OCI-LY7 (cell line): Measurements from ENCODE around the gene CEP68. TPM values are rescaled to one million over a fixed set of nuclear protein-coding genes. Genes with fewer than 3 reads are reported as not detected.
A peak's percentile ranks its signal among the peaks of the same experiment; 100 is the strongest.

Experiments
- Bru-seq: library from RNA; stranded (reverse); fragments of 400-500 nt; gene quantifications from one replicate; lab custom pipeline; 2021; lab: Mats Ljungman, UMichigan
- BruChase-seq, 2 experiments: library from RNA; stranded (reverse); fragments of 400-500 nt; gene quantifications; one replicate each; lab custom pipeline; 2021; lab: Mats Ljungman, UMichigan
- BruUV-seq: library from RNA; stranded (reverse); fragments of 400-500 nt; replicated peaks from 2 replicates; lab custom pipeline; 2021; lab: Mats Ljungman, UMichigan
- CTCF ChIA-PET: fragments of 300-600 bp; sonication (Branson Sonifier 250); formaldehyde crosslinking; loops from one replicate; lab custom pipeline; 2022; ENCODE audit warnings: antibody characterized with exemption; ENCODE audit not compliant: unreplicated experiment; lab: Charles Lee
- POLR2A ChIA-PET: fragments of 300-600 bp; sonication (Branson Sonifier 250); formaldehyde crosslinking; loops from one replicate; lab custom pipeline; 2022; ENCODE audit warnings: antibody characterized with exemption; lab: Charles Lee
- DNase-seq: peaks from one replicate; pipeline ENCODE4 v3.0.0-alpha.2; 2015; ENCODE audit warnings: low spot score
- H2AFZ ChIP-seq: fragments of 200-600 bp; sonication (generic), shearing (Covaris generic); 2 replicates; pipeline ENCODE4 v1.6.1; 2014; ENCODE audit warnings: mild to moderate bottlenecking, antibody characterized with exemption, low read length, moderate library complexity
- H3K27ac ChIP-seq: fragments of 200-600 bp; sonication (generic); 2 replicates; pipeline ENCODE4 v1.5.1; 2014; ENCODE audit warnings: mixed run types, low read depth, mild to moderate bottlenecking, moderate library complexity, low read length, inconsistent platforms; ENCODE audit not compliant: poor library complexity, severe bottlenecking
- H3K36me3 ChIP-seq: fragments of 200-600 bp; sonication (generic); 2 replicates; pipeline ENCODE4 v1.6.1; 2014; ENCODE audit warnings: mild to moderate bottlenecking, antibody characterized with exemption, low read length, moderate library complexity, mixed read lengths; ENCODE audit not compliant: insufficient read depth
- H3K4me1 ChIP-seq: fragments of 200-600 bp; sonication (generic); 2 replicates; pipeline ENCODE4 v1.5.1; 2014; ENCODE audit warnings: mild to moderate bottlenecking, low read length; ENCODE audit not compliant: insufficient read depth, poor library complexity, severe bottlenecking
- H3K4me2 ChIP-seq: fragments of 200-600 bp; sonication (generic); 2 replicates; pipeline ENCODE4 v1.6.1; 2014; ENCODE audit warnings: mild to moderate bottlenecking, low read length
- H3K4me3 ChIP-seq: fragments of 200-600 bp; sonication (generic); 2 replicates; pipeline ENCODE4 v1.5.1; 2014; ENCODE audit warnings: mild to moderate bottlenecking, low read depth, low read length; ENCODE audit not compliant: poor library complexity, severe bottlenecking
- H3K79me2 ChIP-seq: fragments of 200-600 bp; sonication (generic); 2 replicates; pipeline ENCODE4 v1.6.1; 2016; ENCODE audit warnings: low read depth, mild to moderate bottlenecking, low read length, moderate library complexity, mixed read lengths; ENCODE audit not compliant: insufficient read depth
- H3K9me2 ChIP-seq: fragments of 200-600 bp; sonication (generic); 2 replicates; pipeline ENCODE4 v1.6.1; 2016; ENCODE audit warnings: mild to moderate bottlenecking, low read length, mixed read lengths; ENCODE audit not compliant: insufficient read depth
- H3K9me3 ChIP-seq: fragments of 200-600 bp; sonication (generic); 2 replicates; pipeline ENCODE4 v1.6.1; 2014; ENCODE audit warnings: mild to moderate bottlenecking, mixed run types, low read length, mixed read lengths
- H4K20me1 ChIP-seq: fragments of 200-600 bp; sonication (generic); 2 replicates; pipeline ENCODE4 v1.6.1; 2014; ENCODE audit warnings: mild to moderate bottlenecking, antibody characterized with exemption, low read length, moderate library complexity, mixed read lengths; ENCODE audit not compliant: insufficient read depth
- EZH2phosphoT487 ChIP-seq: fragments of 200-600 bp; sonication (generic); IDR thresholded peaks from 2 replicates; pipeline ENCODE4 v1.6.1; 2018; ENCODE audit warnings: low read depth, borderline replicate concordance, mild to moderate bottlenecking, mixed run types, antibody characterized with exemption, low read length, moderate library complexity, mixed read lengths
- intact Hi-C: fragments of 100-400 bp; cut with micrococcal nuclease; formaldehyde crosslinking; loops from one replicate; pipeline ENCODE4 v1.10.0; 2022; ENCODE audit not compliant: unreplicated experiment
- long read RNA-seq: library from polyadenylated mRNA; stranded (forward); transcript quantifications from one replicate; pipeline ENCODE4 v2.0.0, GENCODE V29; 2022
- total RNA-seq, 2 experiments: library from RNA; depleted of rRNA in 1 of 2; stranded (reverse); fragments of >200 nt in 1 of 2; shearing (Covaris generic) in 1 of 2; gene quantifications; 2 replicates each; pipeline ENCODE4 v1.2.3, GENCODE V29; 2014 to 2022
- TF ChIP-seq, protein P1 (sequence below): fragments of 200-600 bp; sonication (generic); conservative IDR thresholded peaks from 2 replicates; pipeline ENCODE4 v1.5.1; 2014; ENCODE audit warnings: mild to moderate bottlenecking, antibody characterized with exemption, low read length, moderate library complexity, mixed read lengths

Gene CEP68, protein sequence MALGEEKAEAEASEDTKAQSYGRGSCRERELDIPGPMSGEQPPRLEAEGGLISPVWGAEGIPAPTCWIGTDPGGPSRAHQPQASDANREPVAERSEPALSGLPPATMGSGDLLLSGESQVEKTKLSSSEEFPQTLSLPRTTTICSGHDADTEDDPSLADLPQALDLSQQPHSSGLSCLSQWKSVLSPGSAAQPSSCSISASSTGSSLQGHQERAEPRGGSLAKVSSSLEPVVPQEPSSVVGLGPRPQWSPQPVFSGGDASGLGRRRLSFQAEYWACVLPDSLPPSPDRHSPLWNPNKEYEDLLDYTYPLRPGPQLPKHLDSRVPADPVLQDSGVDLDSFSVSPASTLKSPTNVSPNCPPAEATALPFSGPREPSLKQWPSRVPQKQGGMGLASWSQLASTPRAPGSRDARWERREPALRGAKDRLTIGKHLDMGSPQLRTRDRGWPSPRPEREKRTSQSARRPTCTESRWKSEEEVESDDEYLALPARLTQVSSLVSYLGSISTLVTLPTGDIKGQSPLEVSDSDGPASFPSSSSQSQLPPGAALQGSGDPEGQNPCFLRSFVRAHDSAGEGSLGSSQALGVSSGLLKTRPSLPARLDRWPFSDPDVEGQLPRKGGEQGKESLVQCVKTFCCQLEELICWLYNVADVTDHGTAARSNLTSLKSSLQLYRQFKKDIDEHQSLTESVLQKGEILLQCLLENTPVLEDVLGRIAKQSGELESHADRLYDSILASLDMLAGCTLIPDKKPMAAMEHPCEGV
- total RNA-seq (2014; rRNA removed; shearing (Covaris generic)) (7.3 and 8.7 TPM in 2 replicates), total RNA-seq (2022) (17.1 and 21.7 TPM in 2 replicates), Bru-seq, nascent RNA (percentile 70 among the genes with signal in this experiment), BruChase-seq, experiment 1, labeled RNA remaining after a 6-hour chase (percentile 58 among the genes with signal in this experiment), BruChase-seq, experiment 2, labeled RNA remaining after a 2-hour chase (percentile 67 among the genes with signal in this experiment)
- long read RNA-seq, full-length matches to known transcripts = 4 of 31 reads
- long read RNA-seq, partial matches to known transcripts = 9 of 31 reads
- long read RNA-seq, other reads (novel, unspliced or antisense) = 18 of 31 reads

GRCh38 chr2:65056215-65057053 is at the start of gene CEP68:
CEP68 (plus strand) TSS chr2:65056416; CDS start chr2:65069445, 13,029 bp downstream.
- ChIA-PET POLR2A (interaction anchor here (0.6 to 3.4 kb wide), 30 partner anchors 8 to 517 kb away, joined by 3 to 25 read pairs (median 4); partner anchors contain the start of gene RAB1A), CTCF (interaction anchor here (0.7 to 1.6 kb wide), 8 partner anchors 8 to 351 kb away, joined by 3 to 11 read pairs (median 4); no protein-coding TSS in a partner anchor)
- peak within 1 kb of the TSS; percentile 88 for H3K4me2 ChIP-seq
- H3K79me2 ChIP-seq = peaks cover 21% of the 10 kb centered on the region; the same call in 1 of the 2 replicates
- peaks cover 8% of the 10 kb centered on the region; the same call in 1 of the 2 replicates for H3K9me3 ChIP-seq
- no TSS peak for BruUV-seq
- H3K9me2 ChIP-seq = no peaks in the 10 kb centered on the region
- no peak for TF ChIP-seq EZH2phosphoT487
- TF ChIP-seq, protein P1, sequence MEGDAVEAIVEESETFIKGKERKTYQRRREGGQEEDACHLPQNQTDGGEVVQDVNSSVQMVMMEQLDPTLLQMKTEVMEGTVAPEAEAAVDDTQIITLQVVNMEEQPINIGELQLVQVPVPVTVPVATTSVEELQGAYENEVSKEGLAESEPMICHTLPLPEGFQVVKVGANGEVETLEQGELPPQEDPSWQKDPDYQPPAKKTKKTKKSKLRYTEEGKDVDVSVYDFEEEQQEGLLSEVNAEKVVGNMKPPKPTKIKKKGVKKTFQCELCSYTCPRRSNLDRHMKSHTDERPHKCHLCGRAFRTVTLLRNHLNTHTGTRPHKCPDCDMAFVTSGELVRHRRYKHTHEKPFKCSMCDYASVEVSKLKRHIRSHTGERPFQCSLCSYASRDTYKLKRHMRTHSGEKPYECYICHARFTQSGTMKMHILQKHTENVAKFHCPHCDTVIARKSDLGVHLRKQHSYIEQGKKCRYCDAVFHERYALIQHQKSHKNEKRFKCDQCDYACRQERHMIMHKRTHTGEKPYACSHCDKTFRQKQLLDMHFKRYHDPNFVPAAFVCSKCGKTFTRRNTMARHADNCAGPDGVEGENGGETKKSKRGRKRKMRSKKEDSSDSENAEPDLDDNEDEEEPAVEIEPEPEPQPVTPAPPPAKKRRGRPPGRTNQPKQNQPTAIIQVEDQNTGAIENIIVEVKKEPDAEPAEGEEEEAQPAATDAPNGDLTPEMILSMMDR = no peak
- H3K27ac ChIP-seq = peak within 1 kb of the TSS; percentile 56
- H3K4me1 ChIP-seq = peaks cover 68% of the 10 kb centered on the region
- peak; percentile 99 for DNase-seq
- peak within 1 kb of the TSS; percentile 52; the same call in 1 of the 2 replicates for H2AFZ ChIP-seq
- H4K20me1 ChIP-seq = no peaks in the 10 kb centered on the region
- intact Hi-C loops = loop anchor here (5.0 kb wide), 2 partner anchors 381 to 501 kb away; no protein-coding TSS in a partner anchor
- H3K4me3 ChIP-seq = peak within 1 kb of the TSS; percentile 82
- peaks cover 10% of the 10 kb centered on the region for H3K36me3 ChIP-seq

DNA sequence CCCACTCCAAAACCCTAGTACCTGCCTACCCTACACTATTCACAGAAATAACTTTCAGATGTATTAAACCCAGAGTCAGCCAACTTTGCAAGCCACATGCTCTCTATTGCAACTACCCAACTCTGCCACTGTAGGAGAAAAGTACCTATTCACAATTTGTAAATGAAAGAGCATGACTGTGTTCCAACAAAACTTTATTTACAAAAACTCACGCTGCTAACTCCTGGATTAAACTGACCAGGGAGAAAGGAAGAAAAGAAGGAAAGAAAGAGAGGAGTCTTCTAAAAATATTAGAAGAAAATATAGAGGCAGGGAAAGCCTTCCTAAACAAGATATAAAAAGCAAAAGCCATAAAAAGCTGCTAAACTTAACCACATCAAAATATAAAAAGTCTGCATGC is 42.4 kb upstream of the CEP68 start:
- no peaks in the 10 kb centered on the region for H3K9me3 ChIP-seq
- ChIA-PET CTCF (no interaction called here), POLR2A (no interaction called here)
- no peaks in the 10 kb centered on the region for H3K79me2 ChIP-seq
- no peaks in the 10 kb centered on the region for H3K9me2 ChIP-seq
- no peak overlapping the region for H3K4me3 ChIP-seq
- BruUV-seq = no TSS peak
- TF ChIP-seq EZH2phosphoT487 = no peak
- TF ChIP-seq, protein P1 = no peak
- H4K20me1 ChIP-seq = no peaks in the 10 kb centered on the region
- no peak overlapping the region for H3K4me2 ChIP-seq
- H2AFZ ChIP-seq = no peak overlapping the region
- H3K27ac ChIP-seq = no peak overlapping the region
- H3K36me3 ChIP-seq = peaks cover 36% of the 10 kb centered on the region
- peaks cover 23% of the 10 kb centered on the region for H3K4me1 ChIP-seq
- intact Hi-C loops = no loop called here
- DNase-seq = no peak
